GM19438 (cell line): ENCODE results near the gene LIN7A.
"Not testable (repeated sequence)": the region's sequence is repeated elsewhere in the genome, so short reads cannot be mapped to it uniquely, and the experiment has no call there.

Source experiments
- ATAC-seq: cut with Tn5 transposase; IDR thresholded peaks from one replicate; pipeline ENCODE4 v1.9.1; 2021; ENCODE audit warnings: low read depth; ENCODE audit not compliant: unreplicated experiment

The LIN7A gene

GRCh38 chr12:80924437-80924836 is 13.3 kb downstream of the LIN7A start:
- no peak for ATAC-seq

- no peak for ATAC-seq
Measured at GRCh38 chr12:80920006-80920405, 17.7 kb downstream of the LIN7A start.

- ATAC-seq: no peak
Measured at GRCh38 chr12:80917651-80918050, 20.1 kb downstream of the LIN7A start.

GRCh38 chr12:80912901-80913770 is 24.6 kb downstream of the LIN7A start:
- ATAC-seq: no peak

- ATAC-seq: no peak
Measured at GRCh38 chr12:80909370-80909769, 28.4 kb downstream of the LIN7A start.

- no peak for ATAC-seq
Measured at GRCh38 chr12:80902711-80903110, 35.0 kb downstream of the LIN7A start.

- no peak for ATAC-seq
Measured at GRCh38 chr12:80901661-80902060, 36.1 kb downstream of the LIN7A start.

GRCh38 chr12:80895240-80895639 is 42.5 kb downstream of the LIN7A start:
- ATAC-seq: no peak

GRCh38 chr12:80894179-80894578 is 43.6 kb downstream of the LIN7A start:
- ATAC-seq: no peak

- ATAC-seq: no peak
Measured at GRCh38 chr12:80892597-80893445, 44.9 kb downstream of the LIN7A start.

GRCh38 chr12:80884651-80885050 is 53.1 kb downstream of the LIN7A start:
- ATAC-seq: no peak

- no peak for ATAC-seq
Measured at GRCh38 chr12:80881106-80881505, 56.6 kb downstream of the LIN7A start.

- not testable (repeated sequence) for ATAC-seq
Measured at GRCh38 chr12:80878452-80878851, 59.3 kb downstream of the LIN7A start.

GRCh38 chr12:80877721-80878265 is 59.9 kb downstream of the LIN7A start:
- no peak for ATAC-seq

- ATAC-seq: no peak
Measured at GRCh38 chr12:80872053-80872452, 65.7 kb downstream of the LIN7A start.

GRCh38 chr12:80869264-80869663 is 68.5 kb downstream of the LIN7A start:
- ATAC-seq: no peak

- ATAC-seq: no peak
Measured at GRCh38 chr12:80868576-80868975, 69.2 kb downstream of the LIN7A start.

- ATAC-seq: no peak
Measured at GRCh38 chr12:80867941-80868340, 69.8 kb downstream of the LIN7A start.

- ATAC-seq: no peak
Measured at GRCh38 chr12:80864046-80864735, 73.5 kb downstream of the LIN7A start.

GRCh38 chr12:80862531-80862930 is 75.2 kb downstream of the LIN7A start:
- ATAC-seq: no peak
